HCT116 (cell line): ENCODE results near the gene WDFY2. TPM values are rescaled to one million over a fixed set of nuclear protein-coding genes. Genes with fewer than 3 reads are reported as not detected.

ENCODE experiments used
- ATAC-seq: fragments of 200-7000 bp; cut with Tn5 transposase; 2 replicates; pipeline ENCODE4 v1.9.1; 2020; ENCODE audit warnings: mild to moderate bottlenecking, moderate library complexity
- BruUV-seq: library from RNA; stranded (reverse); fragments of 400-500 nt; replicated peaks from 2 replicates; lab custom pipeline; 2021; lab: Mats Ljungman, UMichigan
- CTCF ChIA-PET: fragments of 300-600 bp; sonication (Branson Sonifier 250); formaldehyde crosslinking; loops from one replicate; lab custom pipeline; 2021; ENCODE audit warnings: antibody characterized with exemption; lab: Charles Lee
- POLR2A ChIA-PET: fragments of 300-600, 350-600 bp; sonication (Branson Sonifier 250); formaldehyde crosslinking; loops from one replicate; lab custom pipeline; 2021; ENCODE audit warnings: antibody characterized with exemption; lab: Charles Lee
- RAD21 ChIA-PET, 2 experiments: fragments of 300-600 bp; sonication (Branson Sonifier 250); formaldehyde crosslinking; loops; one replicate each; lab custom pipeline; 2023; ENCODE audit warnings: low total read pairs in 2 of 2; ENCODE audit not compliant: uncharacterized antibody in 2 of 2, unreplicated experiment in 2 of 2, low non-redundant PET in 1 of 2; lab: Charles Lee
- DNase-seq: peaks from one replicate; pipeline ENCODE4 v3.0.0-alpha.2; 2010; ENCODE audit warnings: low read depth, low spot score
- H2AFZ ChIP-seq: fragments of 200-600 bp; shearing (Covaris generic), sonication (generic); 2 replicates; pipeline ENCODE4 v1.6.1; 2017; ENCODE audit warnings: low read depth, mixed run types, mixed read lengths, antibody characterized with exemption, low read length; ENCODE audit not compliant: poor library complexity, severe bottlenecking
- H3K27ac ChIP-seq: 2 replicates; pipeline ENCODE4 v1.5.1; 2012; ENCODE audit warnings: low read depth, low read length
- H3K27me3 ChIP-seq: fragments of 200-600 bp; sonication (generic); 2 replicates; pipeline ENCODE4 v1.6.1; 2016; ENCODE audit warnings: mixed run types, low read length, mixed read lengths; ENCODE audit not compliant: insufficient read depth
- H3K36me3 ChIP-seq, 2 experiments: fragments of 200-500 bp in 1 of 2; fragments of 200-600 bp in 1 of 2; sonication (Bioruptor generic) in 1 of 2; sonication (generic) in 1 of 2; 2 replicates each; pipeline versions ENCODE4 v1.5.1 to v1.6.1; 2014 to 2016; ENCODE audit warnings: low read length in 2 of 2, inconsistent platforms in 1 of 2, mixed read lengths in 1 of 2, mixed run types in 1 of 2; ENCODE audit not compliant: insufficient read depth in 2 of 2, control insufficient read depth in 1 of 2
- H3K4me1 ChIP-seq, 2 experiments: fragments of 200-600 bp in 1 of 2; sonication (generic) in 1 of 2; 2 replicates each; pipeline versions ENCODE4 v1.5.1 to v1.6.1; 2012 to 2017; ENCODE audit warnings: low read length in 2 of 2, inconsistent platforms in 1 of 2, mild to moderate bottlenecking in 1 of 2, mixed read lengths in 1 of 2, mixed run types in 1 of 2, moderate library complexity in 1 of 2; ENCODE audit not compliant: insufficient read depth in 2 of 2, control insufficient read depth in 1 of 2
- H3K4me2 ChIP-seq: fragments of 200-600 bp; sonication (generic); 2 replicates; pipeline ENCODE4 v1.6.1; 2017; ENCODE audit warnings: mixed run types, low read length, mixed read lengths
- H3K4me3 ChIP-seq, 2 experiments: fragments of 200-600 bp in 1 of 2; sonication (generic) in 1 of 2; replicated peaks in 1 of 2; 2 replicates each; pipeline ENCODE4 v1.5.1; 2011 to 2016; ENCODE audit warnings: low read length in 2 of 2, control low read depth in 1 of 2, low read depth in 1 of 2, mild to moderate bottlenecking in 1 of 2, mixed read lengths in 1 of 2, mixed run types in 1 of 2
- H3K79me2 ChIP-seq: fragments of 200-600 bp; sonication (generic); 2 replicates; pipeline ENCODE4 v1.6.1; 2017; ENCODE audit warnings: mild to moderate bottlenecking, mixed run types, low read length, moderate library complexity, mixed read lengths; ENCODE audit not compliant: insufficient read depth
- H3K9ac ChIP-seq: fragments of 200-600 bp; sonication (generic); 2 replicates; pipeline ENCODE4 v1.6.1; 2016; ENCODE audit warnings: low read length, mixed read lengths
- H3K9me2 ChIP-seq: fragments of 200-600 bp; sonication (generic), shearing (Covaris generic); 2 replicates; pipeline ENCODE4 v1.6.1; 2017; ENCODE audit warnings: mixed run types, mild to moderate bottlenecking, moderate library complexity; ENCODE audit not compliant: insufficient read depth
- H3K9me3 ChIP-seq, 2 experiments: fragments of 200-500 bp in 1 of 2; fragments of 200-600 bp in 1 of 2; sonication (Bioruptor generic) in 1 of 2; sonication (generic) in 1 of 2; 2 replicates each; pipeline ENCODE4 v1.6.1; 2014 to 2017; ENCODE audit warnings: low read length in 2 of 2, mixed read lengths in 2 of 2, inconsistent platforms in 1 of 2, low read depth in 1 of 2, mild to moderate bottlenecking in 1 of 2, mixed run types in 1 of 2, moderate library complexity in 1 of 2; ENCODE audit not compliant: control insufficient read depth in 1 of 2, insufficient read depth in 1 of 2
- H4K20me1 ChIP-seq: fragments of 200-600 bp; sonication (generic), shearing (Covaris generic); 2 replicates; pipeline ENCODE4 v1.6.1; 2017; ENCODE audit warnings: mixed run types, mild to moderate bottlenecking, moderate library complexity; ENCODE audit not compliant: insufficient read depth
- ATF3 ChIP-seq: IDR thresholded peaks from 2 replicates; pipeline ENCODE4 v1.6.1; 2012
- CBX3 ChIP-seq: IDR thresholded peaks from 2 replicates; pipeline ENCODE4 v1.6.1; 2012; ENCODE audit warnings: low read depth
- CTCF ChIP-seq, 3 experiments: fragments of 200-600 bp in 1 of 3; sonication (generic) in 1 of 3; IDR thresholded peaks in 2 of 3; conservative IDR thresholded peaks in 1 of 3; 2 replicates each; pipeline ENCODE4 v1.5.1; 2012 to 2017; ENCODE audit warnings: low read depth in 2 of 3, low read length in 2 of 3, antibody characterized with exemption in 1 of 3, borderline replicate concordance in 1 of 3, control low read depth in 1 of 3, mild to moderate bottlenecking in 1 of 3, mixed read lengths in 1 of 3, mixed run types in 1 of 3, moderate library complexity in 1 of 3; ENCODE audit not compliant: insufficient read depth in 1 of 3
- EZH2 ChIP-seq: fragments of 200-600 bp; sonication (generic); IDR thresholded peaks from 2 replicates; pipeline ENCODE4 v1.6.1; 2017; ENCODE audit warnings: antibody characterized with exemption, mixed run types
- EZH2phosphoT487 ChIP-seq: fragments of 200-600 bp; IDR thresholded peaks from 2 replicates; pipeline ENCODE4 v1.6.1; 2018; ENCODE audit warnings: antibody characterized with exemption, borderline replicate concordance
- FOSL1 ChIP-seq: IDR thresholded peaks from 2 replicates; pipeline ENCODE4 v1.6.1; 2012; ENCODE audit warnings: low read depth
- MAX ChIP-seq: IDR thresholded peaks from 2 replicates; pipeline ENCODE4 v1.6.1; 2012
- RAD21 ChIP-seq: IDR thresholded peaks from 2 replicates; pipeline ENCODE4 v1.6.1; 2012; ENCODE audit warnings: low read depth, mild to moderate bottlenecking
- SIN3A ChIP-seq: IDR thresholded peaks from 2 replicates; pipeline ENCODE4 v1.6.1; 2012; ENCODE audit warnings: low read depth
- SP1 ChIP-seq: IDR thresholded peaks from 2 replicates; pipeline ENCODE4 v1.6.1; 2012; ENCODE audit warnings: low read depth
- SRF ChIP-seq: IDR thresholded peaks from 2 replicates; pipeline ENCODE4 v1.6.1; 2012; ENCODE audit warnings: low read depth
- YY1 ChIP-seq: IDR thresholded peaks from 2 replicates; pipeline ENCODE4 v1.6.1; 2011; ENCODE audit warnings: low read length, low read depth, moderate library complexity, mild to moderate bottlenecking; ENCODE audit not compliant: insufficient replicate concordance; ENCODE audit errors: extremely low read depth
- ZBTB33 ChIP-seq: IDR thresholded peaks from 2 replicates; pipeline ENCODE4 v1.6.1; 2011; ENCODE audit warnings: mild to moderate bottlenecking, low read length, moderate library complexity; ENCODE audit not compliant: insufficient replicate concordance; ENCODE audit errors: extremely low read depth
- ZFX ChIP-seq: fragments of 450-650 bp; IDR thresholded peaks from 2 replicates; pipeline ENCODE4 v1.6.1; 2017
- ZNF274 ChIP-seq: fragments of 200-500 bp; sonication (Bioruptor generic); IDR thresholded peaks from 2 replicates; pipeline ENCODE4 v1.6.1; 2014; ENCODE audit warnings: mild to moderate bottlenecking, low read depth, low read length, inconsistent platforms
- intact Hi-C: fragments of 100-400 bp; cut with micrococcal nuclease; formaldehyde crosslinking; loops from 2 replicates; pipeline ENCODE4 v1.10.0; 2022
- total RNA-seq: library from RNA; stranded (reverse); gene quantifications from one replicate; pipeline ENCODE4 v1.2.1, GENCODE V29; 2021; ENCODE audit not compliant: unreplicated experiment

WDFY2 gene
- total RNA-seq, 1 experiment from 2014 or later = 6.1 TPM

- H3K27ac ChIP-seq = no peak overlapping the region
- RAD21 ChIA-PET = no interaction called here
These were observed 19.5 kb downstream of the WDFY2 start for GRCh38 chr13:51603716-51604115.

More at GRCh38 chr13:51603716-51604115, 19.5 kb downstream of the WDFY2 start:
- ATAC-seq (no peak), DNase-seq (no peak)
- no peaks in the 10 kb centered on the region for H3K27me3 ChIP-seq
- H3K36me3 ChIP-seq = no peaks in the 10 kb centered on the region
- H3K4me2 ChIP-seq = no peak overlapping the region
- BruUV-seq = no TSS peak
- H3K9me2 ChIP-seq = no peaks in the 10 kb centered on the region
- CTCF ChIA-PET = no interaction called here
- POLR2A ChIA-PET = no interaction called here
- TF ChIP-seq FOSL1 (no peak), MAX (no peak), RAD21 (no peak), ATF3 (no peak), ZFX (no peak), ZBTB33 (no peak), YY1 (no peak), SRF (no peak), ZNF274 (no peak), EZH2 (no peak), CTCF (IDR thresholded peaks at IDR 0.05 in 2 of 3, conservative IDR thresholded peaks at IDR 0.05 in 1 of 3; ENCODE audit: borderline replicate concordance in 1 of 3, insufficient read depth in 1 of 3, low read depth in 2 of 3, low read length in 2 of 3) (no peak), CBX3 (no peak), SIN3A (no peak), EZH2phosphoT487 (no peak), SP1 (no peak)
- intact Hi-C loops = no loop called here
- no peak overlapping the region for H3K4me3 ChIP-seq
- no peaks in the 10 kb centered on the region for H4K20me1 ChIP-seq
- H3K9ac ChIP-seq = no peak overlapping the region
- H2AFZ ChIP-seq = no peak overlapping the region
- no peaks in the 10 kb centered on the region for H3K79me2 ChIP-seq
- H3K9me3 ChIP-seq = 0 out of 4 replicates have a peak, but pooled peaks cover 0 to 3% of the 10 kb centered on the region in 2 experiments
- peaks cover 0 to 5% of the 10 kb centered on the region in 2 experiments; a peak in 1 of 4 replicates for H3K4me1 ChIP-seq
